K562 (cell line): ENCODE measurements around the gene CNGA4.

Experiments
- CREB1 ChIP-seq, 2 experiments: sonication (generic) in 1 of 2; formaldehyde crosslinking in 1 of 2; IDR thresholded peaks; 2 replicates each; pipeline versions ENCODE4 v1.6.1 to v1.8.0; 2012 to 2022; ENCODE audit warnings: inconsistent platforms in 1 of 2, mild to moderate bottlenecking in 1 of 2, missing genetic modification reagents in 1 of 2, moderate library complexity in 1 of 2
- CTCF ChIP-seq, 3 experiments: IDR thresholded peaks in 2 of 3; conservative IDR thresholded peaks in 1 of 3; 2 replicates each; pipeline ENCODE4 v1.5.1; 2011 to 2012; ENCODE audit warnings: low read length in 3 of 3, mild to moderate bottlenecking in 3 of 3, control low read depth in 2 of 3, improper control_type of control experiment in 1 of 3, inconsistent platforms in 1 of 3, low read depth in 1 of 3, mixed read lengths in 1 of 3, moderate library complexity in 1 of 3; ENCODE audit not compliant: insufficient read depth in 2 of 3
- EGR1 ChIP-seq: fragments of 450-650 bp; conservative IDR thresholded peaks from 2 replicates; pipeline ENCODE4 v1.6.1; 2017; ENCODE audit warnings: mild to moderate bottlenecking
- EP300 ChIP-seq: IDR thresholded peaks from 2 replicates; pipeline ENCODE4 v1.6.1; 2012; ENCODE audit warnings: low read length, improper control_type of control experiment
- NR2C2 ChIP-seq, 2 experiments: fragments of 200-800 bp in 1 of 2; sonication (Bioruptor generic) in 1 of 2; sonication (generic) in 1 of 2; formaldehyde crosslinking in 1 of 2; IDR thresholded peaks; 2 replicates each; pipeline versions ENCODE4 v1.6.1 to v1.8.0; 2016 to 2022; ENCODE audit warnings: mild to moderate bottlenecking in 1 of 2, missing compliant biosample characterization in 1 of 2, missing genetic modification characterization in 1 of 2, missing genetic modification reagents in 1 of 2
- NR3C1 ChIP-seq: sonication (generic); formaldehyde crosslinking; IDR thresholded peaks from 2 replicates; pipeline ENCODE4 v1.8.1; 2022; ENCODE audit warnings: missing genetic modification reagents
- SREBF2 ChIP-seq: sonication (generic); formaldehyde crosslinking; IDR thresholded peaks from 2 replicates; pipeline ENCODE4 v1.4.0; 2020; ENCODE audit warnings: mild to moderate bottlenecking, missing genetic modification reagents
- SRSF1 ChIP-seq: fragments of 200-400 bp; formaldehyde crosslinking; IDR thresholded peaks from 2 replicates; pipeline ENCODE4 v1.6.1; 2017; ENCODE audit warnings: mild to moderate bottlenecking, low read depth, low read length, moderate library complexity
- TAF1 ChIP-seq: IDR thresholded peaks from 2 replicates; pipeline ENCODE4 v1.6.1; 2011; ENCODE audit warnings: mild to moderate bottlenecking, low read length, moderate library complexity; ENCODE audit not compliant: insufficient read depth, control insufficient read depth, severe bottlenecking; ENCODE audit errors: extremely low read depth
- TSHZ1 ChIP-seq: fragments of 250-450 bp; sonication (Bioruptor Pico); IDR thresholded peaks from 2 replicates; pipeline ENCODE4 v1.4.0; 2020; ENCODE audit warnings: mild to moderate bottlenecking, moderate library complexity
- XRCC4 ChIP-seq: IDR thresholded peaks from one replicate; pipeline ENCODE4 v1.6.1; 2011; ENCODE audit not compliant: insufficient read depth, insufficient read length; ENCODE audit errors: extremely low read depth
- ZBTB40 ChIP-seq, 2 experiments: fragments of 450-650 bp in 1 of 2; sonication (generic) in 1 of 2; formaldehyde crosslinking in 1 of 2; IDR thresholded peaks; 2 replicates each; pipeline versions ENCODE4 v1.7.1 to v1.9.0; 2016 to 2022; ENCODE audit warnings: inconsistent platforms in 1 of 2, mild to moderate bottlenecking in 1 of 2, missing genetic modification reagents in 1 of 2
- ZNF165 ChIP-seq: fragments of 250-450 bp; sonication (Bioruptor Pico); IDR thresholded peaks from 2 replicates; pipeline ENCODE4 v1.4.0; 2020; ENCODE audit warnings: borderline replicate concordance
- ZNF263 ChIP-seq: sonication (generic); formaldehyde crosslinking; IDR thresholded peaks from 2 replicates; pipeline ENCODE4 v1.8.0; 2022; ENCODE audit warnings: mild to moderate bottlenecking, missing genetic modification reagents, borderline replicate concordance

- TF ChIP-seq NR2C2 (CRISPR knock-in tag; IDR thresholded peaks at IDR 0.05): no peak
- TF ChIP-seq NR2C2 (tag; IDR thresholded peaks at IDR 0.05): no peak
- TF ChIP-seq ZNF263: no peak
- TF ChIP-seq TAF1: no peak
- TF ChIP-seq SREBF2: no peak
- no peak for TF ChIP-seq CTCF (IDR thresholded peaks at IDR 0.05 in 2 of 3, conservative IDR thresholded peaks at IDR 0.05 in 1 of 3; ENCODE audit: insufficient read depth in 2 of 3, low read depth in 1 of 3, low read length in 3 of 3)
- no peak for TF ChIP-seq EP300
- no peak for TF ChIP-seq NR3C1 (CRISPR knock-in tag)
- TF ChIP-seq TSHZ1: no peak
- no peak for TF ChIP-seq XRCC4
- TF ChIP-seq CREB1 (IDR thresholded peaks at IDR 0.05): no peak
- TF ChIP-seq CREB1 (CRISPR knock-in tag; IDR thresholded peaks at IDR 0.05): no peak
- TF ChIP-seq ZBTB40 (IDR thresholded peaks at IDR 0.05): no peak
- no peak for TF ChIP-seq ZBTB40 (CRISPR knock-in tag; IDR thresholded peaks at IDR 0.05)
- no peak for TF ChIP-seq ZNF165 (CRISPR knock-in tag)
- TF ChIP-seq EGR1: no peak
- TF ChIP-seq SRSF1: no peak
Observed at GRCh38 chr11:6191742-6192141, 47.1 kb upstream of the CNGA4 start.
